Measurements from ENCODE around the gene PPFIA2. TPM values are rescaled to one million over a fixed set of nuclear protein-coding genes. Genes with fewer than 3 reads are reported as not detected.

PPFIA2 gene
- total RNA-seq, 1 donor from 2014 or later = 0.83 TPM

- H3K27me3 ChIP-seq (ENCODE audit: low read depth) = no peaks in the 10 kb centered on the region
- TF ChIP-seq CTCF (IDR thresholded peaks at IDR 0.05) = no peak
- no peaks in the 10 kb centered on the region for H3K9me3 ChIP-seq
- intact Hi-C loops (cut with DNase I) = no loop called here
- no peaks in the 10 kb centered on the region for H3K36me3 ChIP-seq
- DNase-seq (no peak), ATAC-seq (no peak)
- H3K27ac ChIP-seq = no peak overlapping the region
- H3K4me3 ChIP-seq = no peak overlapping the region
- no peaks in the 10 kb centered on the region for H3K4me1 ChIP-seq
These were observed 506.9 kb downstream of the PPFIA2 start for GRCh38 chr12:81252228-81252627.

- no peaks in the 10 kb centered on the region for H3K27me3 ChIP-seq (ENCODE audit: low read depth)
- intact Hi-C loops (cut with DNase I) = no loop called here
- no peaks in the 10 kb centered on the region for H3K4me1 ChIP-seq
- no peaks in the 10 kb centered on the region for H3K9me3 ChIP-seq
- DNase-seq = no peak
- no peak for ATAC-seq
- no peaks in the 10 kb centered on the region for H3K36me3 ChIP-seq
- H3K27ac ChIP-seq = no peak overlapping the region
- H3K4me3 ChIP-seq = no peak overlapping the region
- no peak for TF ChIP-seq CTCF (IDR thresholded peaks at IDR 0.05)
These were observed 509.2 kb downstream of the PPFIA2 start for GRCh38 chr12:81249976-81250375.

GRCh38 chr12:81245907-81246570, 513.1 kb downstream of the PPFIA2 start:
- intact Hi-C loops (cut with DNase I) = no loop called here
- Histone ChIP-seq H3K4me3 (no peak overlapping the region), H3K36me3 (no peaks in the 10 kb centered on the region), H3K27me3 (ENCODE audit: low read depth) (no peaks in the 10 kb centered on the region), H3K27ac (no peak overlapping the region), H3K9me3 (no peaks in the 10 kb centered on the region), H3K4me1 (no peaks in the 10 kb centered on the region)
- no peak for TF ChIP-seq CTCF (IDR thresholded peaks at IDR 0.05)
- ATAC-seq (peak; percentile 11 to 14), DNase-seq (no peak)

- intact Hi-C loops (cut with DNase I) = no loop called here
- Histone ChIP-seq H3K27ac (no peak overlapping the region), H3K27me3 (ENCODE audit: low read depth) (no peaks in the 10 kb centered on the region), H3K4me1 (no peaks in the 10 kb centered on the region), H3K9me3 (no peaks in the 10 kb centered on the region), H3K4me3 (no peak overlapping the region), H3K36me3 (no peaks in the 10 kb centered on the region)
- no peak for DNase-seq
- TF ChIP-seq CTCF (IDR thresholded peaks at IDR 0.05) = no peak
- no peak for ATAC-seq
These were observed 513.7 kb downstream of the PPFIA2 start for GRCh38 chr12:81245458-81245857.

- H3K4me1 ChIP-seq = no peaks in the 10 kb centered on the region
- no peak overlapping the region for H3K4me3 ChIP-seq
- H3K9me3 ChIP-seq = no peaks in the 10 kb centered on the region
- ATAC-seq = no peak
- intact Hi-C loops (cut with DNase I) = no loop called here
- no peaks in the 10 kb centered on the region for H3K27me3 ChIP-seq (ENCODE audit: low read depth)
- H3K27ac ChIP-seq = no peak overlapping the region
- H3K36me3 ChIP-seq = peaks cover 4% of the 10 kb centered on the region
- no peak for DNase-seq
- TF ChIP-seq CTCF (IDR thresholded peaks at IDR 0.05) = no peak
These were observed 527.4 kb downstream of the PPFIA2 start for GRCh38 chr12:81231574-81232368.
